Upper lobe of left lung (tissue), 6 donors: ENCODE results near the gene DCLRE1B. TPM values are rescaled to one million over a fixed set of nuclear protein-coding genes. Genes with fewer than 3 reads are reported as not detected.

Experiments used
- ATAC-seq, 2 donors: fragments of 200-7000 bp; cut with Tn5 transposase; one replicate each; pipeline ENCODE4 v1.9.1; 2022; ENCODE audit warnings: mild to moderate bottlenecking in 2 of 2, moderate library complexity in 2 of 2; ENCODE audit not compliant: low FRiP score in 2 of 2
- DNase-seq, 2 donors: peaks; one replicate each; pipeline ENCODE4 v3.0.0-alpha.2; 2019 to 2020
- H3K27ac ChIP-seq, 4 donors: fragments of 200-600 bp; sonication (generic); one replicate each; pipeline ENCODE4 v1.5.1; 2016 to 2019
- H3K27me3 ChIP-seq, 4 donors: fragments of 200-600 bp; sonication (generic); one replicate each; pipeline ENCODE4 v1.5.1; 2017 to 2019
- H3K36me3 ChIP-seq, 4 donors: fragments of 200-600 bp; sonication (generic); one replicate each; pipeline ENCODE4 v1.5.1; 2016 to 2019
- H3K4me1 ChIP-seq, 4 donors: fragments of 200-600 bp; sonication (generic); one replicate each; pipeline ENCODE4 v1.5.1; 2018 to 2019
- H3K4me3 ChIP-seq, 4 donors: fragments of 200-600 bp; sonication (generic); one replicate each; pipeline ENCODE4 v1.5.1; 2017 to 2019; ENCODE audit warnings: mild to moderate bottlenecking in 2 of 4, moderate library complexity in 1 of 4
- H3K9me3 ChIP-seq, 4 donors: fragments of 200-600 bp; sonication (generic); one replicate each; pipeline ENCODE4 v1.5.1; 2018 to 2019
- EP300 ChIP-seq, 4 donors: sonication (generic); formaldehyde crosslinking; IDR thresholded peaks; one replicate each; pipeline ENCODE4 v1.5.1; 2017; ENCODE audit warnings: antibody characterized with exemption in 4 of 4, control low read depth in 2 of 4
- POLR2A ChIP-seq, 4 donors: fragments of 450-650 bp; IDR thresholded peaks; one replicate each; pipeline ENCODE4 v1.5.1; 2016 to 2017; ENCODE audit warnings: antibody characterized with exemption in 4 of 4, mild to moderate bottlenecking in 2 of 4
- POLR2AphosphoS5 ChIP-seq, 2 donors: sonication (generic); formaldehyde crosslinking; IDR thresholded peaks; one replicate each; pipeline ENCODE4 v1.5.1; 2017; ENCODE audit warnings: antibody characterized with exemption in 2 of 2
- WGBS, 2 donors: methylation state at CpG; one replicate each; pipeline ENCODE4 v1.1.5; 2017 to 2018; 5-methylcytosine and 5-hydroxymethylcytosine counted together
- total RNA-seq, 6 donors: library from RNA; depleted of rRNA in 4 of 6; stranded (reverse); fragments of >200 nt in 4 of 6; gene quantifications; one replicate each; pipeline versions ENCODE4 v1.1.0 to v1.2.1, GENCODE V29; 2016 to 2021
- TF ChIP-seq, protein P1 (sequence below), 6 experiments: fragments of 450-650 bp in 4 of 6; fragments of 200-600 bp in 2 of 6; sonication (generic) in 2 of 6; IDR thresholded peaks; one replicate each; pipeline ENCODE4 v1.5.1; 2016 to 2019; ENCODE audit warnings: antibody characterized with exemption in 6 of 6
- donor health status: DM: no; HTN: no; CAD: no; lungs with moderate emphysema.
- donor health status: DM: no; HTN: yes; CAD: no; lungs with severe emphysema.

DCLRE1B gene
- total RNA-seq, 6 donors from 2014 or later = 3.0 to 9.1 (median 6.7) TPM

DNA sequence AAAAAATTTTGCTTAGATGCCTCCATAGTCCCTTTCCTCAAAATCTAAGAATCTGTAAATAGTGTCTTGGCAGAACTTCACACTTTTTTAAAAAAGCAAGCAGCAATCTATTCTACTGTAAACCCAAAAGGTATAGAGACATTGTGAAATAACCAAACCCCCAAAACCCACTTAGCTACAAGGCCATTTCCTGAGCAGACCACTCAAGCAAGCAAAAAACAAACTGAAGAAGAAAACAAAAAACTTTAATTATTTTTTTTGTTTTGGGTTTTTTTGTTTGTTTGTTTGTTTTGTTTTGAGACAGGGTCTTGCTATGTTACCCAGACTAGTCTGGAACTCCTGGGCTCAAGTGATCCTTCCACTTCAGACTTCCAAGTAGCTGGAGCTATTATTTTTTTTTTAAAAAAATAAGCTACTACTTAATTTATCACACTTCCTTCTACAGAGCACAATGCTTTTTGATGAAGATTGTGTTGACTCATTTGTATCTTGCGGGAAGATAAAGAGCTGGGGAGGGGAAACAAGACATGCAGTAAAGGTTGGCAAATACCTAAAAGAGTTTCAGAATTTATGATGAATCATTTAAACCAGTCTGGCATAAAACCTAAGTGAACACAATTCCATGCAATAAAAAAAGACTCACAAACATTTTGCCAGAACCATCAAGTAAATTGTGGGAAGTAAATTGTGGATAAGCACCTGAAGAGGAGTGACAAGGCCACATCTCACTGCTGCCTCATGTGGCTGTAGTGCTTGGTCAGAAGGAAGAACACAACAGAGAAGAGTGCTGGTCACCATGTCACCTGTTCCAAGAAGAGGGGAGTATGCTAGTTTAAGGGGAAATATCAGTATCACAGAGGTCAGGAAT is 30.9 kb upstream of the DCLRE1B start:
- ATAC-seq = no peak
- TF ChIP-seq POLR2A (IDR thresholded peaks at IDR 0.05) = no peak
- no peak for TF ChIP-seq POLR2AphosphoS5 (IDR thresholded peaks at IDR 0.05)
- no peak for TF ChIP-seq EP300 (IDR thresholded peaks at IDR 0.05)
- TF ChIP-seq, protein P1, sequence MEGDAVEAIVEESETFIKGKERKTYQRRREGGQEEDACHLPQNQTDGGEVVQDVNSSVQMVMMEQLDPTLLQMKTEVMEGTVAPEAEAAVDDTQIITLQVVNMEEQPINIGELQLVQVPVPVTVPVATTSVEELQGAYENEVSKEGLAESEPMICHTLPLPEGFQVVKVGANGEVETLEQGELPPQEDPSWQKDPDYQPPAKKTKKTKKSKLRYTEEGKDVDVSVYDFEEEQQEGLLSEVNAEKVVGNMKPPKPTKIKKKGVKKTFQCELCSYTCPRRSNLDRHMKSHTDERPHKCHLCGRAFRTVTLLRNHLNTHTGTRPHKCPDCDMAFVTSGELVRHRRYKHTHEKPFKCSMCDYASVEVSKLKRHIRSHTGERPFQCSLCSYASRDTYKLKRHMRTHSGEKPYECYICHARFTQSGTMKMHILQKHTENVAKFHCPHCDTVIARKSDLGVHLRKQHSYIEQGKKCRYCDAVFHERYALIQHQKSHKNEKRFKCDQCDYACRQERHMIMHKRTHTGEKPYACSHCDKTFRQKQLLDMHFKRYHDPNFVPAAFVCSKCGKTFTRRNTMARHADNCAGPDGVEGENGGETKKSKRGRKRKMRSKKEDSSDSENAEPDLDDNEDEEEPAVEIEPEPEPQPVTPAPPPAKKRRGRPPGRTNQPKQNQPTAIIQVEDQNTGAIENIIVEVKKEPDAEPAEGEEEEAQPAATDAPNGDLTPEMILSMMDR (IDR thresholded peaks at IDR 0.05) = no peak

DNA sequence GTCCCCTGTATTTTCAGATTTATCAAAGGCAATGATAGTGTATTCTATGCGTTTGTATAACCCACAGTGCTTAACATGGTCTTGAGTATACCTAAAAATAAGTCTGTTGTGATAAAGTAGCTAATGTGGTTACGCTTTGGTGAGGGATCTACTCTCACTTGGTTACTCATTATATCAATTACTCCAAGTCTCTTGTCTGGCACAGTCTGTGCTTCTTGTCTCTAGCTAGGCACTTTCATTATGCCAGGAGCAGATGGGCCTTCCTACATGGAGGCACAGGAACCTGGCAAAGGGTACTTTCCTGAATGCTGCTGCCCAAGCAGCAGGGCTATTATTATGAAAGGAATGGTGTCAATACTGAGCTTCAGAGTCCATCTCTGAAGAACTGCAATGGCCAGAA is 29.4 kb upstream of the DCLRE1B start:
- ATAC-seq (no peak), DNase-seq (no peak)
- 89 to 94% methylated on average over 2 of the region's 2 CpGs for WGBS, 2 donors
- H3K36me3 ChIP-seq = no peaks in the 10 kb centered on the region
- peaks cover 7 to 9% (median 8%) of the 10 kb centered on the region in 4 donors for H3K4me1 ChIP-seq
- H3K27me3 ChIP-seq = no peaks in the 10 kb centered on the region
- no peak overlapping the region for H3K27ac ChIP-seq
- TF ChIP-seq EP300 (IDR thresholded peaks at IDR 0.05) = no peak
- TF ChIP-seq POLR2AphosphoS5 (IDR thresholded peaks at IDR 0.05) = no peak
- TF ChIP-seq, protein P1 (IDR thresholded peaks at IDR 0.05) = no peak
- TF ChIP-seq POLR2A (IDR thresholded peaks at IDR 0.05) = no peak
- no peak overlapping the region for H3K4me3 ChIP-seq
- H3K9me3 ChIP-seq = no peaks in the 10 kb centered on the region

More for the DNA sequence above, 30.9 kb upstream of the DCLRE1B start:
- Histone ChIP-seq H3K9me3 (no peaks in the 10 kb centered on the region), H3K27me3 (no peaks in the 10 kb centered on the region), H3K4me3 (no peak overlapping the region), H3K36me3 (no peaks in the 10 kb centered on the region), H3K4me1 (peaks cover 7 to 9% (median 8%) of the 10 kb centered on the region in 4 donors), H3K27ac (peak overlapping the region in 1 of 4 donors; percentile 85)
- no peak for DNase-seq
- 55 to 74% methylated on average over 1 of the region's 1 CpG for WGBS, 2 donors

DNA sequence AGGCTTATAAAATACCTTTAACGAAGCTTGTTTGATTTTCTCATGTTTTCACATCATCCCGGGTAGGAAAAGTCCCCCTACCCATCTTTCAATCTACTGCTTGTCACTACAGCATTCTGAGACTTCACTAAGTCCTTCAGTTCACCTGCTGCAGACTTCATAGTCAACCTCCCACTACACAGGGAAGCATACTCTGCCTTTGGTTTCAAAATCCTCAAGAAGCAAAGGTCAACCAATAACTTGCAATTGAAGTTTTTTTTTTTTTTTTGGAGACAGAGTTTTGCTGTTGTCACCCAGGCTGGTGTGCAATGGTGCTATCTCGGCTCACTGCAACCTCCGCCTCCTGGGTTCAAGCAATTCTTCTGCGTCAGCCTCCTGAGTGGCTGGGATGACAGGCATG is 28.9 kb upstream of the DCLRE1B start:
- WGBS, 2 donors = 90 to 93% methylated on average over 5 of the region's 5 CpGs
- ATAC-seq (no peak), DNase-seq (no peak)
- Histone ChIP-seq H3K9me3 (no peaks in the 10 kb centered on the region), H3K4me3 (no peak overlapping the region), H3K36me3 (no peaks in the 10 kb centered on the region), H3K4me1 (peaks cover 7 to 10% (median 9%) of the 10 kb centered on the region in 4 donors), H3K27ac (no peak overlapping the region), H3K27me3 (no peaks in the 10 kb centered on the region)
- TF ChIP-seq POLR2A (IDR thresholded peaks at IDR 0.05) (no peak), POLR2AphosphoS5 (IDR thresholded peaks at IDR 0.05) (no peak), EP300 (IDR thresholded peaks at IDR 0.05) (no peak)
- TF ChIP-seq, protein P1 (IDR thresholded peaks at IDR 0.05) = no peak

DNA sequence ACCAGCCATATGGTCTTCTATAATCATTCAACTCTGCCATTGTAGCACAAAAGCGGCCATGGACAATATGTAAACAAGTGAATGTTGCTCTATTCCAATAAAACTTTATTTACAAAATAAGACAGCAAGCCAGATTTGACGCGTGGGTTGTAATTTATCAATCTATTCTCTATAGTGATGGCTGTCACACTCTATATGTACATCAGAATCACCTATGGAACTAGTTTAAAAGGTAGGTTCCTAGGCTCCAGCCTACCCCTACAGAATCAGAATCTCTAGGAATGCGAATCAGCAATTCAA is 25.4 kb upstream of the DCLRE1B start:
- no peaks in the 10 kb centered on the region for H3K9me3 ChIP-seq
- H3K27me3 ChIP-seq = no peaks in the 10 kb centered on the region
- DNase-seq (no peak), ATAC-seq (no peak)
- no peak overlapping the region for H3K4me3 ChIP-seq
- TF ChIP-seq POLR2AphosphoS5 (IDR thresholded peaks at IDR 0.05) = no peak
- TF ChIP-seq, protein P1 (IDR thresholded peaks at IDR 0.05) = no peak
- H3K4me1 ChIP-seq = peaks cover 0 to 2% (median 0%) of the 10 kb centered on the region in 4 donors
- H3K36me3 ChIP-seq = no peaks in the 10 kb centered on the region
- H3K27ac ChIP-seq = no peak overlapping the region
- 92 to 96% methylated on average over 4 of the region's 4 CpGs for WGBS, 2 donors

DNA sequence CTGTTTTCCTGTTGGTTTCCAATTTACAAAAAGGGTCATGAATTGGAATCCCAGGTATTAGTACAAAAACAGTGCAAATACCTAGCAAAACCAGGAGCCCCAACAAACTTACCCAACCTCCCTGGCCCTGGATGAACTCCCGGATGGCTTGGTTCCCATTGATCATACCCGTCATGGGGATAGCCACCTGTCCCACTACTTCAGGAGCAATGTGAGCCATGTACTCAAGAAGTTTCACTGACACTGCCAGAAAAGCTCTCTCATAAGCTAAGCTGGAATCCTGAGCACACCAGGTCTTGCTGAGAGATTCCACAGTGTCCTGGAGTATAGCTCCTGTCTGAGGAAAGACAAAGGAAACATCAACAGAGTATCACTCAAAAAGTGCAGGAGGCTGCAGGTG is 23.5 kb upstream of the DCLRE1B start:
- no peak for ATAC-seq
- Histone ChIP-seq H3K9me3 (no peaks in the 10 kb centered on the region), H3K27ac (no peak overlapping the region), H3K27me3 (no peaks in the 10 kb centered on the region), H3K36me3 (no peaks in the 10 kb centered on the region), H3K4me1 (peaks cover 0 to 2% (median 0%) of the 10 kb centered on the region in 4 donors), H3K4me3 (no peak overlapping the region)
- DNase-seq = no peak
- WGBS, 2 donors = 79 to 89% methylated on average over 2 of the region's 2 CpGs
- TF ChIP-seq POLR2AphosphoS5 (IDR thresholded peaks at IDR 0.05) (no peak), EP300 (IDR thresholded peaks at IDR 0.05) (no peak), POLR2A (IDR thresholded peaks at IDR 0.05) (no peak)
- TF ChIP-seq, protein P1 (IDR thresholded peaks at IDR 0.05) = no peak
